ENCODE measurements around the gene GPC5.
"Not testable (repeated sequence)": the region's sequence is repeated elsewhere in the genome, so short reads cannot be mapped to it uniquely, and the experiment has no call there.

The GPC5 gene

GRCh38 chr13:92873029-92873428 lies 1474.6 kb downstream of the GPC5 start:
- Histone ChIP-seq H3K4me2 (no peak overlapping the region), H3K79me2 (ENCODE audit: insufficient read depth, low read depth) (no peaks in the 10 kb centered on the region), H3K27me3 (ENCODE audit: insufficient read depth, low read depth) (no peaks in the 10 kb centered on the region), H3K9ac (no peak overlapping the region), H4K20me1 (ENCODE audit: insufficient read depth) (no peaks in the 10 kb centered on the region), H3K36me3 (ENCODE audit: insufficient read depth) (no peaks in the 10 kb centered on the region), H3K4me1 (ENCODE audit: low read depth, poor library complexity, severe bottlenecking) (no peaks in the 10 kb centered on the region), H2AFZ (ENCODE audit: low read depth) (no peak overlapping the region), H3K4me3 (IDR thresholded peaks at IDR 0.05; ENCODE audit: insufficient read depth, low read depth, low read length) (no peak overlapping the region), H3K27ac (no peak overlapping the region)
- TF ChIP-seq, protein P1, sequence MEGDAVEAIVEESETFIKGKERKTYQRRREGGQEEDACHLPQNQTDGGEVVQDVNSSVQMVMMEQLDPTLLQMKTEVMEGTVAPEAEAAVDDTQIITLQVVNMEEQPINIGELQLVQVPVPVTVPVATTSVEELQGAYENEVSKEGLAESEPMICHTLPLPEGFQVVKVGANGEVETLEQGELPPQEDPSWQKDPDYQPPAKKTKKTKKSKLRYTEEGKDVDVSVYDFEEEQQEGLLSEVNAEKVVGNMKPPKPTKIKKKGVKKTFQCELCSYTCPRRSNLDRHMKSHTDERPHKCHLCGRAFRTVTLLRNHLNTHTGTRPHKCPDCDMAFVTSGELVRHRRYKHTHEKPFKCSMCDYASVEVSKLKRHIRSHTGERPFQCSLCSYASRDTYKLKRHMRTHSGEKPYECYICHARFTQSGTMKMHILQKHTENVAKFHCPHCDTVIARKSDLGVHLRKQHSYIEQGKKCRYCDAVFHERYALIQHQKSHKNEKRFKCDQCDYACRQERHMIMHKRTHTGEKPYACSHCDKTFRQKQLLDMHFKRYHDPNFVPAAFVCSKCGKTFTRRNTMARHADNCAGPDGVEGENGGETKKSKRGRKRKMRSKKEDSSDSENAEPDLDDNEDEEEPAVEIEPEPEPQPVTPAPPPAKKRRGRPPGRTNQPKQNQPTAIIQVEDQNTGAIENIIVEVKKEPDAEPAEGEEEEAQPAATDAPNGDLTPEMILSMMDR (conservative IDR thresholded peaks at IDR 0.05; ENCODE audit: low read depth, low read length), result no peak

DNA sequence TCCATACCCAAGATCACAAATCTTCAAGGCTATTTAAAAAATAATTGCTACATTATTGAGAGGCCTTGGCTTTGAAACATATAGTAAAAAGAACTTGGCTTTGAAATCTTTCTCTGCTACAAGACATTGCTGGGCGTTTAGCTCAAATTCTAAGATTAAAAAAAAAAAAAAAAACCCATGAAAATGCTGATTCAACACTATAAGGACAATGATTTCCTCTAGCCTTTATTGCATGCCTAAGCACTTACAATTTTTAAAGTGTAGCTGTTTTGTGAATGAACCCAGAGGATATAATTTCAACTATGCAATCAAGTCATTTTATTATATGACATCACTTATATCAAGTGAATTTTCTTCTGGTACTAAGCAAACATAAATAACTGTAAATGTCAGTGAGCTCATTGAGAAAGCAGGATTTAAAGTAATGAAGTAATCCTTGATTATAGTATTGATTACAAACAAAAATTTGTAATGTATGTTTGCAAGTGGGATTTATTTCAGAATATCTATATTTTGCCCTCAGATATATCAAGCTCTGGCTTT lies 1488.2 kb downstream of the GPC5 start:
- Histone ChIP-seq H3K9ac (no peak overlapping the region), H3K79me2 (ENCODE audit: insufficient read depth, low read depth) (no peaks in the 10 kb centered on the region), H4K20me1 (ENCODE audit: insufficient read depth) (no peaks in the 10 kb centered on the region), H3K4me1 (ENCODE audit: low read depth, poor library complexity, severe bottlenecking) (no peaks in the 10 kb centered on the region), H3K27ac (no peak overlapping the region), H3K27me3 (ENCODE audit: insufficient read depth, low read depth) (no peaks in the 10 kb centered on the region), H3K4me2 (no peak overlapping the region), H3K36me3 (ENCODE audit: insufficient read depth) (no peaks in the 10 kb centered on the region), H3K4me3 (IDR thresholded peaks at IDR 0.05; ENCODE audit: insufficient read depth, low read depth, low read length) (no peak overlapping the region), H2AFZ (ENCODE audit: low read depth) (no peak overlapping the region)
- TF ChIP-seq, protein P1 (conservative IDR thresholded peaks at IDR 0.05; ENCODE audit: low read depth, low read length), result no peak

DNA sequence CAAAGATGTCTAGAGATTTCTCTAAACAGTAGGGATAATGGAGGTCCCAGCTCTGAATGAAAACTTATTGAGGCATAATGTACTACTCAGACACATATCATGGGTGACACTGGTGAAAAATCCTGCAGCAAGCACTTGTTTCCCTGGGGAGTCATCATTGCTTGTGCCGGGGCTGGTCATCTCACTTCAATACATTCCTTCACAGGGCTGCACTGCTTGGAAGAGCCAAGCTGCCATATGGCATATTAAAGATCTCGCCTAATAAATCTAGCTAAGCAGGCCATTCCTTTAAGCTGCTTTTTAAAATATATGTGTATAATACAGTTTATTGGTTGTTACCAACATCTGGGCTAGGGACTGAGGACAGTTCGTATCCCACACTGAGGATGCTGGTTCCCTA lies 1496.0 kb downstream of the GPC5 start:
- Histone ChIP-seq H3K4me3 (IDR thresholded peaks at IDR 0.05; ENCODE audit: insufficient read depth, low read depth, low read length) (no peak overlapping the region), H3K36me3 (ENCODE audit: insufficient read depth) (no peaks in the 10 kb centered on the region), H3K4me1 (ENCODE audit: low read depth, poor library complexity, severe bottlenecking) (no peaks in the 10 kb centered on the region), H3K79me2 (ENCODE audit: insufficient read depth, low read depth) (no peaks in the 10 kb centered on the region), H3K27ac (no peak overlapping the region), H3K27me3 (ENCODE audit: insufficient read depth, low read depth) (no peaks in the 10 kb centered on the region), H3K4me2 (no peak overlapping the region), H3K9ac (no peak overlapping the region), H2AFZ (ENCODE audit: low read depth) (no peak overlapping the region), H4K20me1 (ENCODE audit: insufficient read depth) (no peaks in the 10 kb centered on the region)
- TF ChIP-seq, protein P1 (conservative IDR thresholded peaks at IDR 0.05; ENCODE audit: low read depth, low read length), result no peak

- Histone ChIP-seq H2AFZ (ENCODE audit: low read depth) (no peak overlapping the region), H3K79me2 (ENCODE audit: insufficient read depth, low read depth) (no peaks in the 10 kb centered on the region), H3K4me2 (no peak overlapping the region), H3K27ac (no peak overlapping the region), H4K20me1 (ENCODE audit: insufficient read depth) (no peaks in the 10 kb centered on the region), H3K4me3 (IDR thresholded peaks at IDR 0.05; ENCODE audit: insufficient read depth, low read depth, low read length) (no peak overlapping the region), H3K9ac (no peak overlapping the region), H3K4me1 (ENCODE audit: low read depth, poor library complexity, severe bottlenecking) (no peaks in the 10 kb centered on the region), H3K27me3 (ENCODE audit: insufficient read depth, low read depth) (no peaks in the 10 kb centered on the region), H3K36me3 (ENCODE audit: insufficient read depth) (no peaks in the 10 kb centered on the region)
- TF ChIP-seq, protein P1 (conservative IDR thresholded peaks at IDR 0.05; ENCODE audit: low read depth, low read length), result peak; percentile 28; the same call in 1 of the 2 replicates
Observed at GRCh38 chr13:92896842-92897241, 1498.4 kb downstream of the GPC5 start.

DNA sequence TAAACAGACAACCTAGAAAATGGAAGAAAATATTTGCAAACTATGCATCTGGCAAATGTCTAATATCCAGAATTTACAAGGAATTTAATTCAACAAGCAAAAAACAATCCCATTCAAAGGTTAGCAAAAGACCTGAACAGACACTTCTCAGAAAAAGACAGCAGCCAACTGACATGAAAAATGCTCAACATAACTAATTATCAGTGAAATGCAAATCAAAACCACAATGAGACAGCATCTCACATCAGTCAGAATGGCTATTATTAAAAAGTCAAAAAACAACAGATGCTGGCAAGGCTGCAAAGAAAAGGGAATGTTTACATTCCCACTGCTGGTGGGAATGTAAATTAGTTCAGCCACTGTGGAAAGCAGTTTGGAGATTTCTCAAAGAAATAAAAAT lies 1500.5 kb downstream of the GPC5 start:
- H4K20me1 ChIP-seq (ENCODE audit: insufficient read depth); H3K4me2 ChIP-seq; H3K4me1 ChIP-seq (ENCODE audit: low read depth, poor library complexity, severe bottlenecking); H3K27ac ChIP-seq; H3K79me2 ChIP-seq (ENCODE audit: insufficient read depth, low read depth); H3K9ac ChIP-seq; H3K27me3 ChIP-seq (ENCODE audit: insufficient read depth, low read depth); H3K4me3 ChIP-seq (IDR thresholded peaks at IDR 0.05; ENCODE audit: insufficient read depth, low read depth, low read length); H2AFZ ChIP-seq (ENCODE audit: low read depth); H3K36me3 ChIP-seq (ENCODE audit: insufficient read depth): not testable (repeated sequence)
